NCI-H1092 (cell line): ENCODE measurements around the gene MTHFD1L.

Experiments used
- DNase-seq: peaks from one replicate; lab custom pipeline; 2025; lab: John Stamatoyannopoulos, UW

The MTHFD1L gene

GRCh38 chr6:150992262-150992661 is 126.8 kb downstream of the MTHFD1L start:
- no peak for DNase-seq

GRCh38 chr6:150992703-150993102 is 127.2 kb downstream of the MTHFD1L start:
- no peak for DNase-seq

- no peak for DNase-seq
These were observed 127.8 kb downstream of the MTHFD1L start for GRCh38 chr6:150993253-150993652.

GRCh38 chr6:150994026-150994425 is 128.5 kb downstream of the MTHFD1L start:
- DNase-seq: no peak

GRCh38 chr6:150996968-150997367 is 131.5 kb downstream of the MTHFD1L start:
- no peak for DNase-seq

GRCh38 chr6:150999107-150999506 is 133.6 kb downstream of the MTHFD1L start:
- DNase-seq: no peak

- no peak for DNase-seq
These were observed 134.1 kb downstream of the MTHFD1L start for GRCh38 chr6:150999576-150999975.

GRCh38 chr6:151001387-151002056 is 136.0 kb downstream of the MTHFD1L start:
- no peak for DNase-seq

- no peak for DNase-seq
These were observed 136.6 kb downstream of the MTHFD1L start for GRCh38 chr6:151002057-151002450.

- no peak for DNase-seq
These were observed 137.0 kb downstream of the MTHFD1L start for GRCh38 chr6:151002491-151002935.

- peak; percentile 7 for DNase-seq
These were observed 139.0 kb downstream of the MTHFD1L start for GRCh38 chr6:151004383-151005024.

GRCh38 chr6:151005164-151005563 is 139.7 kb downstream of the MTHFD1L start:
- DNase-seq: no peak

GRCh38 chr6:151005896-151006632 is 140.6 kb downstream of the MTHFD1L start:
- no peak for DNase-seq

- DNase-seq: no peak
These were observed 141.6 kb downstream of the MTHFD1L start for GRCh38 chr6:151007076-151007475.

GRCh38 chr6:151007922-151008321 is 142.4 kb downstream of the MTHFD1L start:
- DNase-seq: no peak

- no peak for DNase-seq
These were observed 142.9 kb downstream of the MTHFD1L start for GRCh38 chr6:151008425-151008824.

- DNase-seq: no peak
These were observed 144.1 kb downstream of the MTHFD1L start for GRCh38 chr6:151009576-151009975.

- DNase-seq: no peak
These were observed 144.6 kb downstream of the MTHFD1L start for GRCh38 chr6:151010071-151010470.

GRCh38 chr6:151012321-151013294 is 147.1 kb downstream of the MTHFD1L start:
- DNase-seq: no peak

- peak; percentile 35 for DNase-seq
These were observed 149.1 kb downstream of the MTHFD1L start for GRCh38 chr6:151014404-151015100.

GRCh38 chr6:151015101-151015700 is 149.7 kb downstream of the MTHFD1L start:
- no peak for DNase-seq
